Posterior vena cava (tissue), 2 donors: Measurements from ENCODE around the gene SART1. TPM values are rescaled to one million over a fixed set of nuclear protein-coding genes. Genes with fewer than 3 reads are reported as not detected.

ENCODE experiments used
- DNase-seq: peaks from one replicate; pipeline ENCODE4 v3.0.0-alpha.2; 2020; ENCODE audit warnings: low spot score
- intact Hi-C, 2 donors: fragments of 100-400 bp; cut with DNase I; formaldehyde crosslinking; loops; one replicate each; pipeline versions ENCODE4 v1.14.1 to v1.14.2; 2022 to 2023
- total RNA-seq, 2 donors: library from RNA; stranded (reverse); fragmentation: NEBNext Ultra II Directional; extraction: Animal tissue kit (Norgen Biotek cat#: 25700); gene quantifications; one replicate each; pipeline ENCODE4 v1.2.1, GENCODE V29; 2021
- donor health status: DM: yes; HTN: yes; CAD: no.
- donor health status: DM: yes; HTN: yes; CAD: no.

Gene SART1
- total RNA-seq, 2 donors from 2014 or later, result 41.1 to 46.2 TPM

- intact Hi-C loops, result loop anchor here in 1 of 2 donors (5.0 kb wide), 1 partner anchor 1168 kb away; no protein-coding TSS in a partner anchor
- DNase-seq, result peak; percentile 77
These were observed 2.6 kb upstream of the SART1 start for GRCh38 chr11:65958774-65959420.

DNA sequence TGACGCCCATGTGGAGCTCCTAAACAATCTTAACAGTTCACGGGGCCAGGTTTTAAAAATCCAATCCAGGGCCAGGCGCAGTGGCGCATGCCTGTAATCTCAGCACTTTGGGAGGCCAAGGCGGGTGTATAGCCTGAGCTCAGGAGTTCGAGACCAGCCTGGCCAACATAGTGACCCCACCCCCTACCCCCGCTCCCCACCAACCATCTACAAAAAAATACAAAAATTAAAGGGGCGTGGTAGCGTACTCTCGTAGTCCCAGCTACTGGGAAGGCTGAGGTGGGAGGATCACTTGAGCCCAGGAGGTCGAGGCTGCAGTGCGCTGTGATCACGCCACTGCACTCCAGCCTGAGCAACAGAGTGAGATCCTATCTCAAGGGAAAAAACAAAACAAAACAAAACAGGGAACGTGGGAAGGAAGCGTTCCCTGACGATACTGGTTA is 689 bp upstream of the SART1 start:
- intact Hi-C loops, result loop anchor here (5.0 to 10.0 kb wide), 3 partner anchors 39 to 404 kb away; partner anchors contain the start of genes FIBP (in 1 of the 2) and LTBP3 (in 1 of the 2)
- DNase-seq, result no peak

GRCh38 chr11:65962141-65962564 is 619 bp downstream of the SART1 start:
- intact Hi-C loops, result loop anchor here (5.0 to 10.0 kb wide), 3 partner anchors 40 to 405 kb away; partner anchors contain the start of genes FIBP (in 1 of the 2) and LTBP3 (in 1 of the 2)

GRCh38 chr11:65964906-65965305 is 3.4 kb downstream of the SART1 start:
- no peak for DNase-seq
- intact Hi-C loops, result loop anchor here (5.0 to 10.0 kb wide), 3 partner anchors 43 to 408 kb away; partner anchors contain the start of genes FIBP (in 1 of the 2) and LTBP3 (in 1 of the 2)

More at GRCh38 chr11:65962141-65962564, 619 bp downstream of the SART1 start:
- DNase-seq, result no peak

- no peak for DNase-seq
- intact Hi-C loops, result loop anchor here in 1 of 2 donors (10.0 kb wide), 1 partner anchor 81 kb away; the partner anchor contains the start of gene FIBP
These were observed 4.6 kb downstream of the SART1 start for GRCh38 chr11:65965986-65966762.

DNA sequence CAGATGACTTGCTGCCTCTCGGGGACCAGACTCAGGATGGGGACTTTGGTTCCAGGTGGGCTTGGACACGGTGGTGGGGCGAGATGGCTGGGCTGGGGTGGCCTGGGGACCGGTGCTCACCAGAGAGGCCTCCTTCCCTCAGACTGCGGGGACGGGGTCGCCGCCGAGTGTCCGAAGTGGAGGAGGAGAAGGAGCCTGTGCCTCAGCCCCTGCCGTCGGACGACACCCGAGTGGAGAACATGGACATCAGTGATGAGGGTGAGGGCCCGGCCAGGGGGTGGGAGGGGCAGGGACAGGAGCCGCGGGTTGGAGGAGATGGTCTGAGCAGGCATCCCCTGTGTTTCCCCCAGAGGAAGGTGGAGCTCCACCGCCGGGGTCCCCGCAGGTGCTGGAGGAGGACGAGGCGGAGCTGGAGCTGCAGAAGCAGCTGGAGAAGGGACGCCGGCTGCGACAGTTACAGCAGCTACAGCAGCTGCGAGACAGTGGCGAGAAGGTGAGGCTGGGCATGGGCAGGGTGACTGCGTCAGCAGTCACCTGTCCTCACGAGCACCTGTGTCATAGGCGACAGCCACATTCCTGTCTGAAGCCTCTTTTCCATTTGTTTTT is 5.9 kb downstream of the SART1 start:
- DNase-seq, result no peak
- intact Hi-C loops, result loop anchor here in 1 of 2 donors (10.0 kb wide), 1 partner anchor 83 kb away; the partner anchor contains the start of gene FIBP

DNA sequence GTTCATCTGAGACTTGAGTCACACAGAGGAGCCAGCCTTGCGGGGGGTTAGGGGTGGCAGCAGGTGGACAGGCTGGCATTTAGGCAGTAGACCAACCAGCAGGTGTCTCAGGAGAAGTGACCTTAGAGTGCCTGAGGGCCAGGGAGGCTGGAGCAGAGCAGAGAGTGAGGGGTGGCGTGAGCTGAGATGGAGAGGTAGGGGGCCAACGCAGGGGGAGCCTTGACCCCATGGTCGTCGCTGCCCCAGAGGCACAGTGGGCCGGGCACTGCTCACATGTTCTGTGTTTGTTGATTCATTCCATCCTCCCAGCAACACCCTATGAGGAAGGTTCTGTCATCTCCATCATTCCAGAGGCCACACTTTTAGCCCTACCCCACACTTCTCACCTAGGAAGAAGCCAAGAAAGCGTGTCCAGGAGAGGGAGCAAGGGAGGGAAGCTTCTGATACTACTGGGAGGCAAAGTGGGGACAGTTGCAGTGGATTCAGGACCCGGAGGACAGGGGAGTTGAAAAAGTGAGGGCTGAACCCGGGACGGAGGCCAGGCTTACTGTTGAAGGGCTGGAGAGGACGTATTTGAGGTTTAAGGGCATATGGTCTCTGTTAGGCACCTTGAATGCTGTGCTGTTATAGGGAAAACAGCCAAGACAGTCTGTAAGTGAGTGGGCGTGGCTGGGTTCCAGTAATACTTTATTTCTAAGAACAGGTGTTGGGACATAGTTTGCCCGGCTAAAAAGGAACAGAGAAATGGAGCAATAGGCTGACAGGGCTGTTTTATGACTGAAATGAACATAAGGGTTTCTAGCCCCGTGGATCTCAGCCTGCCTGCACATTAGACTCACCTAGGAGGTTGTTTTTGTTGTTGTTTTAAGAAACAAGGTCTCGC is 7.3 kb downstream of the SART1 start:
- intact Hi-C loops, result loop anchor here in 1 of 2 donors (10.0 kb wide), 1 partner anchor 84 kb away; the partner anchor contains the start of gene FIBP
- DNase-seq, result no peak

GRCh38 chr11:65972116-65972515 is 10.6 kb downstream of the SART1 start:
- DNase-seq, result no peak
- intact Hi-C loops, result loop anchor here in 1 of 2 donors (10.0 kb wide), 1 partner anchor 267 kb away; no protein-coding TSS in a partner anchor

DNA sequence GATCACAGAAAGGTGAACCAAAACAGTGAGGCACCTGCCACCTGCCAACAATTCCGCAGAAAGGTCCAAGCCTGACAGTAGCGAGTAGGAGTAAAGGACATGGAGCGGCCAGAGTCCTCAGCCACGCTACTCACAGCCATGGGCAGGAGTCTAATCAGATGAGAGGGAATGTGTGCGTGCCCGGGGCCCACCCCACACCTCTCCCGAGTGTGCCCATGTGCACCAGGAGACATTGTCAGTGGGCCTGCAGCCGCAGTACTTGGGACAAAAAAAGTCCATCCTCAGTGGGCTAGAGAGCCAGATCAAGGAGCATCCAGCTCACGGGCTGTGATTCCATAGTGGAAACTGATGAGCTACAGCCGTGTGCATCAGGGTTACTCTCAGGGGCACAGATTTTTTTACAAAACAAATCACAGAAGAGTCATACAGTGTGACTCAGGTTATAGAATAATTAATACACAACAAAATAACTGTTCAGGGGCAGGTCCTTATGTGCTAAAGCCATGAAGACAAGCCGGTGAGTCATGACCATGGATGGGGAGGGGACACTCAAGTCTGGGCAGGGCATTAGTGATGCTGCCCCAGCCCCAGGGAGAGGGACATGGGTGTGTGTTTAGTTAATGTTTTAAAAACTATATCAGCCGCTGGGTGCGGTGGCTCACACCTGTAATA is 12.0 kb downstream of the SART1 start:
- no peak for DNase-seq
- intact Hi-C loops, result loop anchor here in 1 of 2 donors (10.0 kb wide), 1 partner anchor 269 kb away; no protein-coding TSS in a partner anchor

DNA sequence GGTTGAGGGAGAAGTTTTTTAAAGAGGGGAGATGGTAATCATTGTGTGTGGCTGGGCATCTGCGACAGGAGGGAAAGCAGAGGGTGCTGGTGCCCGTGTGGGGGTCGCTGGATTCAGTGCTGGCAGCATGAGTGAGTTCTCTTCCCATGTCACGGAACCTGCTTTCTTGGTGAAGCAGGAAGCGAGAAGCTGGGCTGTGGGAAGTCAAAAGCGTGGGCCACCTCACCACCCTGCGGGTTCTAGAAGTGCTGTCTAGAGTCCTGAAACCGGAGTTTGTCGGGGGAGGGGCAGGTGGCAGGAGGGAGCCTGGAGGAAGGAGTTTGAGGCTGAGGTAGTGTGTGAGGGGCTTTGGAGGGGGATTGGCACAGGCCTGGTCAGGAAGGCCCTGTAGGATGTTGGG is 14.2 kb downstream of the SART1 start:
- intact Hi-C loops, result loop anchor here in 1 of 2 donors (5.0 to 10.0 kb wide), 2 partner anchors 53 to 271 kb away; no protein-coding TSS in a partner anchor
- DNase-seq, result no peak

DNA sequence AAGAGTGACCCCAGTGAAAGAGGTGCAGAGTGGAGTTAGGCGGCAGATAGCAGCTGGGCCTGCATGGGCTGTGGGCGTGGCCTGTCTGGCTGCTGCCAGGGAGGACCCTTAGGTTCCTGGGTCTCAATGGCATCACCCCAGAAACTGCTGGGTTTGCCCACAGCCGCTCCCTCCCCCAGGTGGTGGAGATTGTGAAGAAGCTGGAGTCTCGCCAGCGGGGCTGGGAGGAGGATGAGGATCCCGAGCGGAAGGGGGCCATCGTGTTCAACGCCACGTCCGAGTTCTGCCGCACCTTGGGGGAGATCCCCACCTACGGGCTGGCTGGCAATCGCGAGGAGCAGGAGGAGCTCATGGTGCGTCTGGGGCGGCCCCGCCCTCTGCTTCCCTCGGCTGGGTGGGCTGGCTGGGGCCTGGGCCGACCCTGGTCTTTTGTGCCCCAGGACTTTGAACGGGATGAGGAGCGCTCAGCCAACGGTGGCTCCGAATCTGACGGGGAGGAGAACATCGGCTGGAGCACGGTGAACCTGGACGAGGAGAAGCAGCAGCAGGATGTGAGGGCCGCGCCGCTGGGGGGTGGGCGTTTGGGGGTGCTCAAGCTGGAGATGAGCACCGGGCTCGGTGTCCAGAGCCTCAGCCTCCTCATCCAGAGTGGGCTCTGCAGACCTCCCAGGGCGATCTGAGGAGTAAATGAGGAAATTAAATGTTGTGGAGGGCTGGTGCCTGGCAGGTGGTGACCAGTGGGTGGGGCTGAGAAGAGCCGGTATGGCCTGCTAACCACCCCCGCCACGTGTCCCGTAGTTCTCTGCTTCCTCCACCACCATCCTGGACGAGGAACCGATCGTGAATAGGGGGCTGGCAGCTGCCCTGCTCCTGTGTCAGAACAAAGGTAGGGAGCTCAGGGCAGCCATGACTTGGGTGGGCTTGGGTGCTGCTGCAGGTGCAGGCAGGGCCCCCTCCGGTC is 15.0 kb downstream of the SART1 start:
- no peak for DNase-seq
- intact Hi-C loops, result loop anchor here in 1 of 2 donors (5.0 to 10.0 kb wide), 2 partner anchors 54 to 272 kb away; no protein-coding TSS in a partner anchor

- DNase-seq, result no peak
- intact Hi-C loops, result loop anchor here in 1 of 2 donors (5.0 to 10.0 kb wide), 2 partner anchors 56 to 273 kb away; no protein-coding TSS in a partner anchor
These were observed 16.3 kb downstream of the SART1 start for GRCh38 chr11:65977621-65978390.

- DNase-seq, result no peak
- intact Hi-C loops, result loop anchor here in 1 of 2 donors (5.0 to 10.0 kb wide), 2 partner anchors 56 to 274 kb away; no protein-coding TSS in a partner anchor
These were observed 17.1 kb downstream of the SART1 start for GRCh38 chr11:65978391-65979238.

- DNase-seq, result peak; percentile 23
- intact Hi-C loops, result loop anchor here in 1 of 2 donors (5.0 to 10.0 kb wide), 2 partner anchors 57 to 275 kb away; no protein-coding TSS in a partner anchor
These were observed 17.8 kb downstream of the SART1 start for GRCh38 chr11:65979261-65979759.
